ENCODE data around the gene TRIM8.

The TRIM8 gene

DNA sequence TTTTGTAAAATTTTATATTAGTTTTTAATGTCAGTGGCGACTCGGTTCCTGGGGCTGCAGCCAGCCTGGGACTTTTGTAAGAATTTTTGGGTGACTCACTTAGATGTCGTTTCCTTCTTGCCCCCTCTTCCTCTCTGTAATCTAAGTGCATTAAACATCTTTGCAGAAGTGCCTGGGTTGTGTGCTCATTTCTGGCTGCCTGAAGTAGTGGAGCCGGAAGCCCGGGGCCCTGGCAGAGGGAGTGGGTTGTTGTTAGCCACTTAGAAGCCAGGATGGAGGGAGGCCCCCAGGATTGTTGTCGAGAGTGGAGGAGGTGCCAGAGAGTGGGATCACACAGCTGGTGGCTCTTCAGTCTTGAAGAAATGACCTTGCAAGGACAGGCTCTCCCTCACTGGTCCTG lies 11.0 kb upstream of the TRIM8 start:
- peak; percentile 27 to 48 for DNase-seq

- no peak for DNase-seq
These were observed 10.4 kb upstream of the TRIM8 start for GRCh38 chr10:102633848-102634247.

- DNase-seq: no peak
These were observed 9.6 kb upstream of the TRIM8 start for GRCh38 chr10:102634686-102635085.

GRCh38 chr10:102635377-102635776 lies 8.9 kb upstream of the TRIM8 start:
- DNase-seq: peak; percentile 45 to 65

GRCh38 chr10:102639537-102639936 lies 4.7 kb upstream of the TRIM8 start:
- DNase-seq: no peak

GRCh38 chr10:102641402-102641801 lies 2.9 kb upstream of the TRIM8 start:
- no peak for DNase-seq

DNA sequence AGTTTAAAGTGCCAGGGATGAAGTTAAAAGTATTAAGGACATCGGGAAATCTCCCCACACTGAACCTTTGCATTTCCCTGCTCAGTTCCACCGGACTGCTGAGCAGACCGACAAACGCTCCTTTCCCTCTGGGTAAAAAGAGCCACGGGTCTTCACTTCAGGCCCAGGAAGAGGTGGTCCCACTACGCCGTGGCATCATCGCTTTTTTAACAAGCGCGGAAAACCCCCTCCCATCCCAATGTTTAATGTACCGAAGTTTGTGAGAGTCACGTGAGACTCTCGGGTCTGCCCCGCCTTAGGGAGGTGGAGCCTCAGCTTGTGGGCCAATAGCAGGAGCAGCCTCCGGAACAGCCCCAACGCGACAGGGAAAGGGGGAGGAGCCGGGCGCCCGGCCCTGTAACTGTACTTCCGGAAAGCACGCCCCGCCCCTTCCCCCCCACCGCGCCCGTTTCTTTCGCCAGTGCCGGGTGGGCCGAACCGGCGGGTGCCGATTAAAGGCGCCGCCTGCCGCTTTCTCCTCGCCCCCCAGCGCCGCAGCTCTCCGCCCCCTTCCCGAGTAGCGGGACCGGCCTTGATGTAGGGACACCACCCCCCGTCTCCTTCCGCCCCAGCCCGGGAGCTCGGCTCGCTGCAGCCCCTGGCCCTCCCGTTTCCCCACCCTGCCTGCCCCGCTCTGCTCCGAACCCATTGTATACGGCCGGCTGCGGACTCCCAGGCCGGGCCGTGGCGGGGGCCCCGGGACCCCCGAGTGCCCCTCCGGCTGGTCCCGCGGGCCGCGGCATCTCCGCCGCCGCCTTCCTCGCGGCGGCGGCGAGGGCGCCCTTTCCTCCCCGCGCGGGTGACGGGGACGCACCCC lies 2.2 kb upstream of the TRIM8 start:
- DNase-seq: peak; percentile 98

DNA sequence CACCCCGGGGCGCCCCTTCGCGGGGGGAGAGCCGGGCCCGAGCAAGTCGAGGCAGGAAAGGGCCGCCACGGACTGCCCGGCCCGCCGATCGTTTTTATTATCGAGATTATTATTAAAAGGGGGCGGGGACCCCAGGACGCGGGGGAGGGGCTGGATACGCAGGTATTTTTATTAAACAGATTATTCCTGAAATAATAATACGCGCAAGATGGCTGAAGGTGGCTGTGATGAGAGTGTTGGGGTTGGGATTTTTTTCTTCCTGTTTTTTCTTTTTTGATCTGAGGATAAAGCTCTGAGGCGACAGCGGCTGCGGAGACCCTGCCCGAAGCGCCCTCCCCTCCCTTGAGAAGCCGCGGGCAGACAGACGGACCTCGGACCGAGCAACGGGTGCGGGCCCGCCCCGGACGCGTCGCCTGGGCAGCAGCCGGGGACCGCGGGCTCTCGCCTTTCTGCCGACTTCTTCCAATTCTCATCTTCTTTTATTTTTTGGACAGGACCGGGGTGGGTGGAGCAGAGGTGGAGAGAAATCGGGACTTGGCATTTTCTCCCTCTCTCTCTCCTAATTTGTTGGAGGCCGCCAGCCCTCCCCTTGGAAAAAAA lies 1.4 kb upstream of the TRIM8 start:
- peak; percentile 40 to 66 for DNase-seq

GRCh38 chr10:102643336-102644065 lies 778 bp upstream of the TRIM8 start:
- peak; percentile 32 to 61 for DNase-seq

GRCh38 chr10:102644646-102645387 lies 538 bp downstream of the TRIM8 start:
- DNase-seq: peak; percentile 85 to 86

GRCh38 chr10:102645388-102645740 lies 1.1 kb downstream of the TRIM8 start:
- DNase-seq: peak; percentile 60 to 65

GRCh38 chr10:102645741-102646609 lies 1.7 kb downstream of the TRIM8 start:
- peak; percentile 72 to 78 for DNase-seq

GRCh38 chr10:102646610-102647442 lies 2.5 kb downstream of the TRIM8 start:
- peak in 1 of 2 donors; percentile 51 for DNase-seq

DNA sequence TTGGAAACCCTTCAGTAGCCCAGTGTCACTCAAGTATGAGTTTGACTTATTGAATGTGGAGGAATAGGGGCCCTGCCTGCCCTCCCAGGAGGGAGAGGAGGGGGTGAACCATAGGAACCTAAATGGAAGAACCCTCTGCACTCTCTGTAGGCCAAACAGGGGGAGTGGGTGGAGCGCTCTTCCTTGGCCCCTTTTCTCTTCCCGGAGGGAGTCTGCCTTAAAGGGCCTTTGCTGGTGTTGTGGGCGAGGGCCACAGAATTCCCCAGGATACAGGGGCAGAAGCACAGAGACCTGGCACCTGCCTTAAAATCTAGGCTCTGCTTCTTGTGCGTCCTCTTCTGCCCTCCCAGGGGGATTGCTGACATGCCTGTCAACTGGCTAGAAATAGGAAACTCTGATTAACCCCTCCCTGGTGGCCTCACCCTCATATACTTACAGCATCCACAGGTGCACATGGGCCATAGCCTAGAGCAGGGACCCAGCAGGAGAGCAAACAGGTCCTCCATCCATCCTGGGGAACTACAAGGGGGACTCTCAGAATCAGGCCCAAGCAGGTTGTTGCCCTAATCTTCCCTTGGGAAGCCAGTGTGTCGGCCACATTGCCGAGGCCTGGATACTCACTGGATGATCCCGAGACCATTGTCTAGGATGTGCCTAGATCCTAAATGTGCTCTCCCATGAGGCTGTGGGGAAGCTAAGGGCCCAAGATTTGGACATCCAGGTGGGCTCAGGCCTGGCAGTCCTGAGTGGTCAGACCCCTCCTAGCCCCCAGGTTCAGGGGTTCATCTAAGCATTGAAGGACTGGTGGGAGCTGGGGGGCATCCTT lies 3.4 kb downstream of the TRIM8 start:
- no peak for DNase-seq

GRCh38 chr10:102648269-102648888 lies 4.1 kb downstream of the TRIM8 start:
- DNase-seq: no peak

- DNase-seq: peak in 1 of 2 donors; percentile 29
These were observed 4.9 kb downstream of the TRIM8 start for GRCh38 chr10:102648889-102649796.

- DNase-seq: no peak
These were observed 5.7 kb downstream of the TRIM8 start for GRCh38 chr10:102649797-102650654.
